Neural cell (in vitro differentiated cells): ENCODE data around the gene MZF1. TPM values are rescaled to one million over a fixed set of nuclear protein-coding genes. Genes with fewer than 3 reads are reported as not detected.

Experiments
- H2AFZ ChIP-seq: fragments of 200-600, 300-800 bp; sonication (generic), shearing (Covaris generic); 2 replicates; pipeline ENCODE4 v1.6.0; 2014; ENCODE audit warnings: low read depth, mild to moderate bottlenecking, antibody characterized with exemption, low read length, moderate library complexity
- H3F3A ChIP-seq: fragments of 200-600 bp; shearing (Covaris generic); 2 replicates; pipeline ENCODE4 v1.6.1; 2016; ENCODE audit warnings: mild to moderate bottlenecking, moderate library complexity, mixed read lengths, antibody characterized with exemption, low read length; ENCODE audit not compliant: insufficient read depth, poor library complexity, severe bottlenecking
- H3K27ac ChIP-seq: fragments of 200-600, 300-800 bp; sonication (generic), shearing (Covaris generic); 2 replicates; pipeline ENCODE4 v1.5.1; 2014; ENCODE audit warnings: mild to moderate bottlenecking, low read length, moderate library complexity
- H3K27me3 ChIP-seq: fragments of 300-800, 200-600 bp; sonication (generic), shearing (Covaris generic); 2 replicates; pipeline ENCODE4 v1.6.0; 2014; ENCODE audit warnings: mild to moderate bottlenecking, low read depth, low read length, moderate library complexity; ENCODE audit not compliant: insufficient read depth
- H3K36me3 ChIP-seq: fragments of 300-800, 200-600 bp; sonication (generic), shearing (Covaris generic); 2 replicates; pipeline ENCODE4 v1.5.1; 2014; ENCODE audit warnings: mild to moderate bottlenecking, antibody characterized with exemption, low read length, moderate library complexity; ENCODE audit not compliant: insufficient read depth
- H3K4me2 ChIP-seq: fragments of 300-800, 200-600 bp; sonication (generic), shearing (Covaris generic); 2 replicates; pipeline ENCODE4 v1.6.0; 2014; ENCODE audit warnings: mild to moderate bottlenecking, low read length
- H3K4me3 ChIP-seq: fragments of 300-800, 200-600 bp; sonication (generic), shearing (Covaris generic); 2 replicates; pipeline ENCODE4 v1.5.1; 2014; ENCODE audit warnings: mild to moderate bottlenecking, low read length, moderate library complexity
- H3K79me2 ChIP-seq: fragments of 200-600 bp; shearing (Covaris generic); replicated peaks from 2 replicates; pipeline ENCODE4 v1.6.0; 2014; ENCODE audit warnings: mild to moderate bottlenecking, low read length, moderate library complexity; ENCODE audit not compliant: insufficient read depth
- H3K9ac ChIP-seq: fragments of 300-800, 200-600 bp; sonication (generic), shearing (Covaris generic); 2 replicates; pipeline ENCODE4 v1.6.1; 2016; ENCODE audit warnings: mild to moderate bottlenecking, low read length, mixed read lengths
- H3K9me2 ChIP-seq: fragments of 200-600 bp; shearing (Covaris generic); 2 replicates; pipeline ENCODE4 v1.6.1; 2016; ENCODE audit warnings: mild to moderate bottlenecking, low read length, mixed read lengths; ENCODE audit not compliant: insufficient read depth
- H3K9me3 ChIP-seq: fragments of 200-600, 300-800 bp; sonication (generic), shearing (Covaris generic); 2 replicates; pipeline ENCODE4 v1.6.1; 2016; ENCODE audit warnings: mild to moderate bottlenecking, mixed run types, low read length, moderate library complexity, mixed read lengths
- H4K20me1 ChIP-seq: fragments of 200-600 bp; shearing (Covaris generic); 2 replicates; pipeline ENCODE4 v1.6.1; 2016; ENCODE audit warnings: mild to moderate bottlenecking, mixed run types; ENCODE audit not compliant: insufficient read depth
- EZH2 ChIP-seq: fragments of 200-600, 300-800 bp; shearing (Covaris generic), sonication (generic); IDR thresholded peaks from 2 replicates; pipeline ENCODE4 v1.6.1; 2014; ENCODE audit warnings: antibody characterized with exemption, low read length, borderline replicate concordance, mild to moderate bottlenecking; ENCODE audit not compliant: insufficient read depth, poor library complexity, severe bottlenecking
- MXI1 ChIP-seq: fragments of 450-650 bp; conservative IDR thresholded peaks from 2 replicates; pipeline ENCODE4 v1.6.1; 2014; ENCODE audit warnings: antibody characterized with exemption, mild to moderate bottlenecking; ENCODE audit not compliant: poor library complexity, severe bottlenecking
- POLR2AphosphoS5 ChIP-seq: IDR thresholded peaks from 2 replicates; pipeline ENCODE4 v1.6.1; 2012
- RAD21 ChIP-seq: fragments of 450-650 bp; conservative IDR thresholded peaks from 2 replicates; pipeline ENCODE4 v1.6.1; 2014; ENCODE audit warnings: antibody characterized with exemption, mild to moderate bottlenecking, moderate library complexity
- SMC3 ChIP-seq: fragments of 450-650 bp; conservative IDR thresholded peaks from 2 replicates; pipeline ENCODE4 v1.6.1; 2014; ENCODE audit warnings: antibody characterized with exemption, mild to moderate bottlenecking, moderate library complexity; ENCODE audit not compliant: poor library complexity
- polyA plus RNA-seq: library from polyadenylated mRNA; depleted of rRNA; stranded (reverse); fragments of >200 nt; gene quantifications from 2 replicates; pipeline ENCODE4 v1.2.3, GENCODE V29; 2014
- TF ChIP-seq, protein P1 (sequence below): IDR thresholded peaks from 2 replicates; pipeline ENCODE4 v1.6.1; 2012; ENCODE audit warnings: borderline replicate concordance
- TF ChIP-seq, protein P2 (sequence below): fragments of 450-650 bp; IDR thresholded peaks from 2 replicates; pipeline ENCODE4 v1.5.1; 2014; ENCODE audit warnings: antibody characterized with exemption, mild to moderate bottlenecking, moderate library complexity; ENCODE audit not compliant: poor library complexity, severe bottlenecking

MZF1 gene
- polyA plus RNA-seq, 1 donor from 2014 or later = 74.6 TPM

DNA sequence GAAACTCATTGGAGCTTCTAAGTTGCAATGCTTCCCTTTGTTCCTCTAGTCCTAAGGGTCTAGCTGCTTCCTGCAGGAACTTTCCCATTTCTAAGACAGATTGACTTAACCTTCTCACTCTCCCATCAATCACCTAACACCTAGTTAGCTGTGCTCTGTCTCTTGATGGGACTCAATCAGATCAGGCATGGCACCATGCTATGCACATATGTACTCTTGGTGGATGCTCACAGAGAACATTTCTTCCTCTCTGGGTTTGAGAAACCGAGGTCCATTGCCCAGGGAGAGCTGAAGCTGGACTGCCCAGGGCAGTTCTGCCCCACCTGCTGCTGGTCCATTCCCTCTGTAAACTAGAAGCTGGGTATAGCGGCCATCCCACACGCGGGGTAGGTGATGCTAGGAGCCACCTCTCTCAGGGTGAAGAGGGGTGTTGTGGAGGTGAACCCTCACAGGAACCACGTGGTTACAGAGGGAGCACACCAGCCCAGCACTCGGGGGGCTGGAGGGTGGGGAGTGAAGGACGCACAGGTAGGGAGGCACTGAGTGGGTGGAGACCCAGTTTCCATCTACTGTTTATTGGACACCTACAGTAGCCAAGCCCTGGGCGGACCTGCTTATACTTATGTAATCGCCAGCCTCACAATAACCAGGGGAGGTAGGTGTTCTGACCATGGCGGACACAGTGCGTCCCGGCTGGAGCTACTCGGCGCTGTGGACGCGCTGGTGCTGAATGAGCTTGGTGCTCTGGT lies 11.6 kb downstream of the MZF1 start:
- Histone ChIP-seq H3K4me2 (no peak overlapping the region), H3K36me3 (no peaks in the 10 kb centered on the region), H3K4me3 (no peak overlapping the region), H4K20me1 (peaks cover 6% of the 10 kb centered on the region), H3F3A (peaks cover 7% of the 10 kb centered on the region), H3K27me3 (no peaks in the 10 kb centered on the region), H3K9me2 (no peaks in the 10 kb centered on the region), H3K27ac (no peak overlapping the region), H3K79me2 (peaks cover 15% of the 10 kb centered on the region), H3K9ac (no peak overlapping the region), H3K9me3 (no peaks in the 10 kb centered on the region), H2AFZ (no peak overlapping the region)
- TF ChIP-seq MXI1 = no peak
- TF ChIP-seq, protein P1, sequence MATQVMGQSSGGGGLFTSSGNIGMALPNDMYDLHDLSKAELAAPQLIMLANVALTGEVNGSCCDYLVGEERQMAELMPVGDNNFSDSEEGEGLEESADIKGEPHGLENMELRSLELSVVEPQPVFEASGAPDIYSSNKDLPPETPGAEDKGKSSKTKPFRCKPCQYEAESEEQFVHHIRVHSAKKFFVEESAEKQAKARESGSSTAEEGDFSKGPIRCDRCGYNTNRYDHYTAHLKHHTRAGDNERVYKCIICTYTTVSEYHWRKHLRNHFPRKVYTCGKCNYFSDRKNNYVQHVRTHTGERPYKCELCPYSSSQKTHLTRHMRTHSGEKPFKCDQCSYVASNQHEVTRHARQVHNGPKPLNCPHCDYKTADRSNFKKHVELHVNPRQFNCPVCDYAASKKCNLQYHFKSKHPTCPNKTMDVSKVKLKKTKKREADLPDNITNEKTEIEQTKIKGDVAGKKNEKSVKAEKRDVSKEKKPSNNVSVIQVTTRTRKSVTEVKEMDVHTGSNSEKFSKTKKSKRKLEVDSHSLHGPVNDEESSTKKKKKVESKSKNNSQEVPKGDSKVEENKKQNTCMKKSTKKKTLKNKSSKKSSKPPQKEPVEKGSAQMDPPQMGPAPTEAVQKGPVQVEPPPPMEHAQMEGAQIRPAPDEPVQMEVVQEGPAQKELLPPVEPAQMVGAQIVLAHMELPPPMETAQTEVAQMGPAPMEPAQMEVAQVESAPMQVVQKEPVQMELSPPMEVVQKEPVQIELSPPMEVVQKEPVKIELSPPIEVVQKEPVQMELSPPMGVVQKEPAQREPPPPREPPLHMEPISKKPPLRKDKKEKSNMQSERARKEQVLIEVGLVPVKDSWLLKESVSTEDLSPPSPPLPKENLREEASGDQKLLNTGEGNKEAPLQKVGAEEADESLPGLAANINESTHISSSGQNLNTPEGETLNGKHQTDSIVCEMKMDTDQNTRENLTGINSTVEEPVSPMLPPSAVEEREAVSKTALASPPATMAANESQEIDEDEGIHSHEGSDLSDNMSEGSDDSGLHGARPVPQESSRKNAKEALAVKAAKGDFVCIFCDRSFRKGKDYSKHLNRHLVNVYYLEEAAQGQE = no peak

DNA sequence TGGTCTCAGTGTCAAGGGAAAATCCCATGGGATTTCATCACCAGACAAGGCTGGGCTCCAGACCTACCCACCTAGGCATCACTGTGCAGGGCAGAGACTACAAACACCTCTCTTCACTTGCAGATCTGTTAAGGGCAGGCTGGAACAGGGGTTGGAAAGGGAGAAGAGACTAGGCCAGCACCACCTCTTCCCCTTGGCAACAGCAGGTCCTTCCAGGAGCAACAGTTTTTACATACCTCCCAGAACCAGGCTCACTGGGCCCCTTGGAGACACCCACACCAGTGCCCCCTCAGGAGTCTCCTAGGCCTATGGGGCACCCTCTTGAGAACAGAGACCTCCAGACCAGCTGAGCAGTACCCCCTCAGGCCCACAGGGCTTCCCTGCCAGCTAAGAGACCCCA lies 12.2 kb downstream of the MZF1 start:
- Histone ChIP-seq H3F3A (peaks cover 7% of the 10 kb centered on the region), H3K36me3 (no peaks in the 10 kb centered on the region), H3K27ac (no peak overlapping the region), H3K9ac (no peak overlapping the region), H3K27me3 (no peaks in the 10 kb centered on the region), H3K9me3 (no peaks in the 10 kb centered on the region), H3K4me2 (no peak overlapping the region), H3K9me2 (no peaks in the 10 kb centered on the region), H4K20me1 (peaks cover 6% of the 10 kb centered on the region), H3K79me2 (peaks cover 19% of the 10 kb centered on the region), H2AFZ (no peak overlapping the region), H3K4me3 (no peak overlapping the region)
- TF ChIP-seq, protein P2, sequence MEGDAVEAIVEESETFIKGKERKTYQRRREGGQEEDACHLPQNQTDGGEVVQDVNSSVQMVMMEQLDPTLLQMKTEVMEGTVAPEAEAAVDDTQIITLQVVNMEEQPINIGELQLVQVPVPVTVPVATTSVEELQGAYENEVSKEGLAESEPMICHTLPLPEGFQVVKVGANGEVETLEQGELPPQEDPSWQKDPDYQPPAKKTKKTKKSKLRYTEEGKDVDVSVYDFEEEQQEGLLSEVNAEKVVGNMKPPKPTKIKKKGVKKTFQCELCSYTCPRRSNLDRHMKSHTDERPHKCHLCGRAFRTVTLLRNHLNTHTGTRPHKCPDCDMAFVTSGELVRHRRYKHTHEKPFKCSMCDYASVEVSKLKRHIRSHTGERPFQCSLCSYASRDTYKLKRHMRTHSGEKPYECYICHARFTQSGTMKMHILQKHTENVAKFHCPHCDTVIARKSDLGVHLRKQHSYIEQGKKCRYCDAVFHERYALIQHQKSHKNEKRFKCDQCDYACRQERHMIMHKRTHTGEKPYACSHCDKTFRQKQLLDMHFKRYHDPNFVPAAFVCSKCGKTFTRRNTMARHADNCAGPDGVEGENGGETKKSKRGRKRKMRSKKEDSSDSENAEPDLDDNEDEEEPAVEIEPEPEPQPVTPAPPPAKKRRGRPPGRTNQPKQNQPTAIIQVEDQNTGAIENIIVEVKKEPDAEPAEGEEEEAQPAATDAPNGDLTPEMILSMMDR = no peak
- TF ChIP-seq, protein P1 = no peak
- TF ChIP-seq RAD21 (no peak), POLR2AphosphoS5 (no peak), EZH2 (no peak), SMC3 (no peak), MXI1 (no peak)
